H1 (cell line): Measurements from ENCODE around the gene CARD11.

ENCODE experiments used
- BRCA1 ChIP-seq: IDR thresholded peaks from 2 replicates; pipeline ENCODE4 v1.6.1; 2012; ENCODE audit warnings: low read depth, low read length, improper control_type of control experiment
- CEBPB ChIP-seq: IDR thresholded peaks from 2 replicates; pipeline ENCODE4 v1.6.1; 2012; ENCODE audit warnings: low read depth, low read length
- CTCF ChIP-seq, 3 experiments: IDR thresholded peaks; 1 replicate in 2 of 3; 2 replicates in 1 of 3; pipeline versions ENCODE4 v1.5.1 to v1.6.1; 2011; ENCODE audit warnings: low read length in 3 of 3, mild to moderate bottlenecking in 3 of 3, inconsistent platforms in 2 of 3, low read depth in 1 of 3, moderate library complexity in 1 of 3; ENCODE audit not compliant: insufficient read depth in 1 of 3; ENCODE audit errors: control extremely low read depth in 1 of 3
- EP300 ChIP-seq, 2 experiments: IDR thresholded peaks; 1 replicate in 1 of 2; 2 replicates in 1 of 2; pipeline ENCODE4 v1.6.1; 2011 to 2012; ENCODE audit warnings: low read depth in 2 of 2, low read length in 2 of 2, mild to moderate bottlenecking in 2 of 2, borderline replicate concordance in 1 of 2, inconsistent platforms in 1 of 2, moderate library complexity in 1 of 2
- POLR2A ChIP-seq, 2 experiments: IDR thresholded peaks; 1 replicate in 1 of 2; 2 replicates in 1 of 2; pipeline ENCODE4 v1.6.1; 2011; ENCODE audit warnings: low read depth in 2 of 2, low read length in 2 of 2, mild to moderate bottlenecking in 2 of 2; ENCODE audit errors: control extremely low read depth in 1 of 2
- RFX5 ChIP-seq: IDR thresholded peaks from 2 replicates; pipeline ENCODE4 v1.6.1; 2011; ENCODE audit warnings: low read depth, low read length, improper control_type of control experiment, borderline replicate concordance
- SRF ChIP-seq: IDR thresholded peaks from 2 replicates; pipeline ENCODE4 v1.6.1; 2011; ENCODE audit warnings: mild to moderate bottlenecking, low read depth, low read length, moderate library complexity
- TEAD4 ChIP-seq: IDR thresholded peaks from 2 replicates; pipeline ENCODE4 v1.6.1; 2012; ENCODE audit warnings: low read depth, low read length, inconsistent platforms, mixed read lengths

- TF ChIP-seq TEAD4: no peak
- no peak for TF ChIP-seq BRCA1
- no peak for TF ChIP-seq CTCF (IDR thresholded peaks at IDR 0.05; ENCODE audit: control extremely low read depth in 1 of 3, insufficient read depth in 1 of 3, low read depth in 1 of 3, low read length in 3 of 3)
- TF ChIP-seq EP300 (IDR thresholded peaks at IDR 0.05; ENCODE audit: borderline replicate concordance in 1 of 2, low read depth in 2 of 2, low read length in 2 of 2): no peak
- no peak for TF ChIP-seq RFX5
- no peak for TF ChIP-seq POLR2A (IDR thresholded peaks at IDR 0.05; ENCODE audit: control extremely low read depth in 1 of 2, low read depth in 2 of 2, low read length in 2 of 2)
- no peak for TF ChIP-seq SRF
- no peak for TF ChIP-seq CEBPB
Observed at GRCh38 chr7:2922348-2922691, 121.3 kb downstream of the CARD11 start.
